Activated CD4-positive, alpha-beta T cell treated with anti-CD3 and anti-CD28 coated beads, Interleukin-2, amount 50 U/mL, for 48 hours (primary cell): ENCODE data around the gene ERVV-1.
"Not testable (repeated sequence)": the region's sequence is repeated elsewhere in the genome, so short reads cannot be mapped to it uniquely, and the experiment has no call there.

Source experiments
- DNase-seq, 2 experiments: peaks; one replicate each; pipeline ENCODE4 v3.0.0-alpha.2; 2020

Gene ERVV-1, protein sequence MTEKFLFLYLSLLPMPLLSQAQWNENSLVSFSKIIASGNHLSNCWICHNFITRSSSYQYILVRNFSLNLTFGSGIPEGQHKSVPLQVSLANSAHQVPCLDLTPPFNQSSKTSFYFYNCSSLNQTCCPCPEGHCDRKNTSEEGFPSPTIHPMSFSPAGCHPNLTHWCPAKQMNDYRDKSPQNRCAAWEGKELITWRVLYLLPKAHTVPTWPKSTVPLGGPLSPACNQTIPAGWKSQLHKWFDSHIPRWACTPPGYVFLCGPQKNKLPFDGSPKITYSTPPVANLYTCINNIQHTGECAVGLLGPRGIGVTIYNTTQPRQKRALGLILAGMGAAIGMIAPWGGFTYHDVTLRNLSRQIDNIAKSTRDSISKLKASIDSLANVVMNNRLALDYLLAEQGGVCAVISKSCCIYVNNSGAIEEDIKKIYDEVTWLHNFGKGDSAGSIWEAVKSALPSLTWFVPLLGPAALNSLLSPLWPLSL

GRCh38 chr19:53013621-53014020 lies at the start of gene ERVV-1:
ERVV-1 (plus strand) TSS chr19:53013921; CDS start chr19:53014091, 170 bp downstream.
- no peak for DNase-seq

DNA sequence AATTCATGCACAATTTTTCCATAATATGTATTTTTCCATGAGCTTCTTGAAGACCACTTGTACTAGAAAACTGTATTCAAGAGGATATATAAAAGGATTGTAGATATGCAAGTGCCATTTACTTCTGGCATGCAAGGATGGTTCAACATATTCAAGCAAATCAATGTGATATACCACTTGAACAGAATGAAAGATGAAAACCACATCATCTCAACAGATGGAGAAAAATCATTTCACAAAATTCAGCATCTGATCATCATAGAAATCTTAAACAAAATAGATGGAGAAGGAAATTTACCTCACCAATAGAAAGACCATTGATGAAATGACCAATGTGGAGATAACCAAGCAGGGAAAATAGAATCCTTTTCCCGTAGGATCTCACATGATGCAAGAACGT lies 45.9 kb upstream of the ERVV-1 start:
- DNase-seq = no peak

DNA sequence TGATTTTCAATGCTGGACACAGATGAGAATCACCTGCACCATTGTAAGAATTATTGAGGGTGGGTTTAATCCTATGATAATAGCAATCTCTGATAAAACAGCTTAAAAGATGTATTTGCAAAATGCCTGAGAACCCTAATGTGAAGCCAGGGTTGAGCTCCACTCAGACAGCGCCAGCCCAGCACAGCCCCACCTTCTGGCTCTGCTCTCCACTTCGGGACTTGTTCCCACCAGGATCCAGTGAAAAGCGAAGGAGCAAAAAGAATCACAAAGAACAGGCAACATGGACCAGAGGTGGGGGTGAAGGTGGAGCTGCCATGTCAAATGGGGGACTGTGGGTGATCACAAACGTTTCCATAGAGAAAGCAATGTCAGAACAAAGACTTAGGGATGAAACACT lies 32.4 kb upstream of the ERVV-1 start:
- no peak for DNase-seq

DNA sequence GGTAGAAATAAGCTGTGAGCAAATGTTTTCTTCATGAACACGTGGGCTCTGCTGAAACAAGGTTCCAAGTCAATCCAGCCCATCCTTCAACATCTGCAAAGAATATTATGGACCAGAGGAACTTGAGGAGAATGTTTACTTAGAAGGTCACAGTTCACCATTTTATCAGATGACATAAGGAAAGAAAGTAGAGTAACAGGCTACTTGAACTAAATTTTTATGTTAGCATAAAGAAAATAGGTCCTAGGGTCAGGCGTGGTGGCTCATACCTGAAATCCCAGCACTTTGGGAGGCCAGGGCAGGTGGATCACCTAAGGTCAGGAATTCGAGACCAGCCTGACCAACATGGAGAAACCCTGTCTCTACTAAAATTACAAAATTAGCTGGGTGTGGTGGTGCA lies 30.6 kb upstream of the ERVV-1 start:
- DNase-seq = not testable (repeated sequence)

DNA sequence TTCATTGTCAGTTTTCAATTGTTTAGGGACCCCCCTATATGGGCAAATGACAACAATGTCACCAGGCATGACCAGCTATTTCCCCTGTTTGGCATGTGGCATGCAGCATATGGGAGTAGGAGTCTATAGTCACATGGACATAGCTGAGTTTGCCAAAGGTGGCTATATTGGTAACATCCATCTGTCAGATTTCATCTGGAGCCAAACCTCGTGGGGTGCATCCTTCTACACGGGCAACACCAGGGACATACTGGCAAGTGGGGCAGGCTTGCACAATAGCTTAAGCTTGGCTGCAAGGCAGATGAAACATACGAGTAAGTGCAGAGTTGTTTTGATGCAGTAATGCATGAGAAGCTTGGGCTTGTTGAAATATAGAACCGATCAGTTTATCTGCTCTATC lies 26.5 kb upstream of the ERVV-1 start:
- DNase-seq = no peak

GRCh38 chr19:52988506-52988905 lies 25.2 kb upstream of the ERVV-1 start:
- no peak for DNase-seq

DNA sequence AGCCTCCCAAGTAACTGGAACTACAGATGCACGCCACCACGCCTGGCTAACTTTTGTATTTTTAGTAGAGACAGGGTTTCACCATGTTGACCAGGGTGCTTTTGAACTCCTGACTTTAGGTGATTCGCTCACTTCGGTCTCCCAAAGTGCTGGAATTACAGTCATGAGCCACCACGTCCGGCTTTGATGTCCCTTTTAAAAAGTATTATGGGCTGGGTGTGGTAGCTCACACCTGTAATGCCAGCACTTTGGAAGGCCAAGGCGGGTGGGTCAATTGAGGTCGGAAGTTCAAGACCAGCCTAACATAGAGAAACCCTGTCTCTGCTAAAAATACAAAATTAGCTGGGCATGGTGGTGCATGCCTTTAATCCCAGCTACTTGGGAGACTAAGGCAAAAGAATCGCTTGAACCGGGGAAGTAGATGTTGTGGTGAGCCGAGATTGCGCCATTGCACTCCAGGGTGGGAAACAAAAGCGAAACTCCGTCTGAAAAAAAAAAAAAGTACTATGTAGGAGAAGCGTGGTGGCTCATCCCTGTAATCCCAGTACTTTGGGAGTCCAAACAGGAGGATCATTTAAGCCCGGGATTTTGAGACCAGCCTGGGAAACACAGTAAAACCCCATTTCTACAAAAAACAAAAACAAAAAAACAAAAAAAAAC lies 22.8 kb upstream of the ERVV-1 start:
- DNase-seq = no peak

- DNase-seq = no peak
These were observed 22.2 kb upstream of the ERVV-1 start for GRCh38 chr19:52991484-52991883.

DNA sequence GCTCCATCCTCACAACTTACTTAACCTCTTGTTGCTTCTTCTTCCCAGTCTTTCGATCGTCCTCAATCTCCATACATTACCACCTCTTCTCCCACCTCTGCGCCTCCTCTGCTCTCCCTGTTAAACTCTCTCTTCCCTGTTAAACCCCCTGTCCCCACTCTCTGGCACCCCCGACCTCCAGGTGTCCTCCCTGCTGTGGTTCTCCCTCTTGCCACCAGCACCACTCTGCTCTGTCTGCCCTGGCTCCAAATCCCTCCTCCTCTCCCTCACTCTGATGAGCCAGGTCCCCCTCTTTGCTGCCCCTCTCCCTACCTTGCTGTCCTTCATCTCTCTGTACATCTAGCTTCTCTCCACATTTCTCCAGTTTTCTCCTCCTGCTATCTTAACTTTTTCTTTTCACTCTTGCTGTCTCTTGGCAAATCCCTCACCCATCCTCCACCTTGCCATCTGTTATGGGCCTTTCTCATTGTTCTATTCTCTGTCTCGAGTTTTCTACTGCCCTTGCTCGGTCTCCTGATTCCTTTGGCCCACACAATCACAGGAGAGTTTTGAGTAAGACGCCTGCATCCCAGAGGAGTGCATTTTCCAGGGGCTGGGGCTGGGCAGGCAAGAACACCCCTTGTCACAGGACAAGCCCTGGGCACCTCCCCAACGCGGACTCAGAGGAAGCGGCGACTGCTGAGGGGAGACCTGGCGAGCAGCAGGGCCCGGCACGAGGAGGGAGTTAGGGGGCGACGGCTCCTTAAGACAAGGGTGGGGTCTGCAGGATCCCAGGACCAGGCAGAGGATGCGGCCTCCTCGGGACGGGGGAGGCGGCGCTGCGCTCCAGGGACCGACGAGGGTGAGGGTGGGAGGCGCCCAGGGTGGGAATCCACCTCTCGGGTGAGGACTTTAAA lies 21.4 kb upstream of the ERVV-1 start:
- no peak for DNase-seq

DNA sequence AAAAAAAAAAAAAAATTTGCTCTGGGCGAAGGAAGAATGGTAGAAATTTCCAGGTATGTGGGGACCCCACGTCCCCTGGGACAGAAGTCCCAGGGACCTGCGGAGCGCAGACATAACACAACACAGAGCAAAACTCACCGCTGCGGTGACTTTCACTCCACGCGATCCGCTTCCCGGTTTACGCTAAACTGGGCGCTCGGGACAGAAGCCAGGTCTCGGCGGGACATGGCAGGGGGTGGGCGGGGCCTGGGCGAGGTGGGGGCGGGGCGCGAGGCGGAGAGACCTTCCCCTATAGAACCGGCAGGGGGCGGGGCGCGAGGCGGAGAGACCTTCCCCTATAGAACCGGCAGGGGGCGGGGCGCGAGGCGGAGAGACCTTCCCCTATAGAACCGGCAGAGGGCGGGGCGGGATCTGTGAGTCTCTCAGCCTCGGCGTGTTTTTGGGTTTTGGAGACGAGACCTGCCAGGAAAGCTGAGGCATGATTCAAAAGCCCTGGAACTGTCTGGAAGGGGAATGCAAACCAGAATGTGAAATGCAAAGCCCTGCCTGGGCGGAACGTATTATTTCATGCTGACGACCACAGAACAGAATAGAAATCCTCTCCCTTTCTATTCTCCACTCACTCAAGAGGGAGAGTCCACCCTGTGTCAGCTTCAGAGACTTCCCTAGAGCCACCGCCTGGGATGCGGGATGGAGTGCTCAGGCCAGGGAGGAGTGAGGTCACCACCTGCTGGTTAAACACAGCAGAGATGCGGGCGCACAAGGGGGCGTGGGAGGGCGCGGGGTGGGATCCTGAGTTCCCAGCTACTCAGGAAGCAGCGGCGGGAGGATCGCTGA lies 20.2 kb upstream of the ERVV-1 start:
- DNase-seq = peak; percentile 75 to 83

GRCh38 chr19:52995711-52996110 lies 18.0 kb upstream of the ERVV-1 start:
- DNase-seq = no peak

GRCh38 chr19:52997975-52998374 lies 15.7 kb upstream of the ERVV-1 start:
- DNase-seq = no peak

- DNase-seq = no peak
These were observed 11.2 kb upstream of the ERVV-1 start for GRCh38 chr19:53002479-53002878.

DNA sequence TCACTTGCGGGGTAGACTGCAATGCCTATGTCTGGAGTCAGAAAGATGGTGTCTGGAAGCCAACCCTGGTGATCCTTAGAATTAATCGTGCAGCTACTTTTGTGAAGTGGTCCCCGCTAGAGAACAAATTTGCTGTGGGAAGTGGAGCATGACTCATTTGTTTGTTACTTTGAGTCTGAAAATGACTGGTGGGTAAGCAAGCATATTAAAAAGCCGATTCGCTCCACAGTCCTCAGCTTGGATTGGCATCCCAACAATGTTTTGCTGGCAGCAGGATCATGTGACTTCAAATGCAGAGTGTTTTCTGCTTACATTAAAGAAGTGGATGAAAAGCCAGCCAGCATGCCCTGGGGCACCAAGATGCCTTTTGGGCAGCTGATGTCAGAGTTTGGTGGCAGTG lies 9.5 kb upstream of the ERVV-1 start:
- no peak for DNase-seq

DNA sequence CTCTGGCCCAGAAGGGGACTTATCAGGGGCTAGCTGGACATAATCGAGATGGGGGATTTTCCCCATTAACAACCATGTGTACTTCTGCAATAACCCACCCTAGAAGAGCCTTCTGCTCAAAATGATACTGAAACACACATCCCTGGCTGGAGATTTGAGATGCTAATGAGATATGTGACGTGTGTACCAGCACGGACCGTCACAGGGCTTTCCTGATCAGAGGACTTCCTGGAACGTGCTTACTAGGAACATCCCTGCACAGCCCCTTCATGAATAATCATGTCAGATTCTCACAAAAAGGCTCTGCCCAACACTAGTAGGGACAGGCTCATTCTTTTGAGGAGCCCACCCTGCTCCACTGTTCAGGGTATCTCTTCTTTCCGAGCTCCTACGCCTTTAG lies 6.5 kb upstream of the ERVV-1 start:
- DNase-seq = no peak

- no peak for DNase-seq
These were observed 6.1 kb upstream of the ERVV-1 start for GRCh38 chr19:53007606-53008005.

DNA sequence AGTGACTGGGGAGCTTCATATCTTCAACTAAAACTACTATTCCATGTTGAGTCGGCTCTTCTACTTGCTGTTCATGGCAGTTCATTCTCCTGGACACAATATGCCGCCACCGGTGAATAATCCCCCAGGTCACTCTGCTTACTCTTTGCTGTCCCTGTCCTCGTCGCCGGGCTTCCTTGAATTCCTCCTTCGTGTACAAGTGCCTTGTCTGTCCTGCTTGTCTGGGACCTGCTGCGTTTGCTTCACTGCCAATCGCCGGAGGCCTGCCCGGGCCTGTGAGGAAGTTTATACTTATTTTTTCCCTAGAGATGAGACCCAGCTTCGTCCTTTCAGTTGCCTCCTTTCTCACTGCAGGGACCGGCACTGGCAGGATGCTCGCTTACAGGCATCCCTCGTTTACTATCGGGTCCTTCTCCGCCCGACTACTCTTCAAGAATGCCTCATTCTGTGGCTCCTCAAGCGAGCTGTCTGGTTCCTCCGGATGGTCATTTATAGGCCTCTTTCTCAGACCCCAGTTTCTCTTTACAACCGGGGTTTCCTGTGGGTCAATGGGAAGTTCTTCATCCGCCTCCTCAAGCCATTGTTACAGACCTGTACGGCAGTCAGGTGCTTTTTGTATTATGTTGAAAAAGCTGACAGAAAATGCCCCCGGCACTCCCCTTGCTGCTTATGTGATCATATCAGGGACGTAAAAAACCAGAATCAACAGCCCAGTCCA lies 5.5 kb upstream of the ERVV-1 start:
- no peak for DNase-seq

- DNase-seq = no peak
These were observed 3.2 kb upstream of the ERVV-1 start for GRCh38 chr19:53010494-53010893.

DNA sequence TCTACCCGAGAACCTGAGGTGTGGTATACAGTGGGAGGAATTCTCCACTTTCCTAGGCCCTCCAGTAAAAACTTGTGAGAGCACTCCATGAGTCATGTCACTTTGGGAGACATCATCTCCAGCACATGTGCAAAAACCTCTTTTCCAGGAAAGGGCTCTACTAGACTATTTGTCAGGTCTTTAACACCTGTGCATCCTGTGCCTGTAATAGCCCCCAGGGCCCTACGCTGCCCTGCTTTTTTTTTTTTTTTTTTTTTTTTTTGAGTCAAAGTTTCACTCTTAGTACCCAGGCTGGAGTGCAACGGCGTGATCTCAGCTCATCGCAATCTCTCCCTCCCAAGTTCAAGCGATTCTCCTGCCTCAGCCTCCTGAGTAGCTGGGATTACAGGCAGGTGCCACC lies 1.7 kb upstream of the ERVV-1 start:
- DNase-seq = no peak

- no peak for DNase-seq
These were observed 1.4 kb downstream of the ERVV-1 start for GRCh38 chr19:53015159-53015558.

- no peak for DNase-seq
These were observed 2.0 kb downstream of the ERVV-1 start for GRCh38 chr19:53015730-53016129.

DNA sequence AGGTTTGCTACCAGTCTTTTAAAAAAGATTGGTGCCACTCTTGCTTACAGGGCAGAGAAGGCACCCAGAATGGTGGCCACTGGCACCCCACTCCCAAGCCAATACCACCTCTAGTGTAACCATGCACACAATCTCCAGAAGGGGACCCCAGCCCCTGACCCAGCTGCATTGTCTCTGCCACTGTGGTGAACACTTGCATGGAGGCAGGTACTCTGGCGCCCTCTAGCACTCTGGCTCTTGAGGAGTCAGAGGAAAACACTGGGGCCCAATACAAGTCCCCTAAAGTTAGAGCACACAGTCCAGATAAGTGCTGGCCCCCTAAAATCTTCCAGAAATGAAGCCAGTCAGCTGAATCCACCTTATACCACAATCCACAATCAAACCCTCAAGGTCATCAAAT lies 6.0 kb downstream of the ERVV-1 start:
- DNase-seq = peak; percentile 5 to 8
